Fibroblast of peridontal ligament (primary cell): ENCODE data around the gene PTCD2.

Experiments used
- DNase-seq: peaks from one replicate; pipeline ENCODE4 v3.0.0-alpha.2; 2010; ENCODE audit errors: extremely low read depth

The PTCD2 gene

GRCh38 chr5:72347801-72348308 is 27.7 kb downstream of the PTCD2 start:
- DNase-seq = peak; percentile 98

- DNase-seq = no peak
Measured at GRCh38 chr5:72351376-72351775, 31.2 kb downstream of the PTCD2 start.

- DNase-seq = no peak
Measured at GRCh38 chr5:72352616-72353015, 32.4 kb downstream of the PTCD2 start.

GRCh38 chr5:72353046-72353445 is 32.9 kb downstream of the PTCD2 start:
- DNase-seq = peak; percentile 94

- peak; percentile 59 for DNase-seq
Measured at GRCh38 chr5:72355706-72356299, 35.6 kb downstream of the PTCD2 start.

- no peak for DNase-seq
Measured at GRCh38 chr5:72356361-72356760, 36.2 kb downstream of the PTCD2 start.

GRCh38 chr5:72358925-72359324 is 38.8 kb downstream of the PTCD2 start:
- DNase-seq = no peak

GRCh38 chr5:72359886-72360285 is 39.7 kb downstream of the PTCD2 start:
- DNase-seq = no peak

- peak; percentile 87 for DNase-seq
Measured at GRCh38 chr5:72363166-72363802, 43.1 kb downstream of the PTCD2 start.

GRCh38 chr5:72364171-72364570 is 44.0 kb downstream of the PTCD2 start:
- DNase-seq = no peak

GRCh38 chr5:72364951-72365350 is 44.8 kb downstream of the PTCD2 start:
- DNase-seq = no peak

GRCh38 chr5:72366324-72366976 is 46.3 kb downstream of the PTCD2 start:
- peak; percentile 87 for DNase-seq

- DNase-seq = no peak
Measured at GRCh38 chr5:72368271-72368670, 48.1 kb downstream of the PTCD2 start.

GRCh38 chr5:72369301-72369700 is 49.1 kb downstream of the PTCD2 start:
- DNase-seq = no peak

- no peak for DNase-seq
Measured at GRCh38 chr5:72369711-72370110, 49.5 kb downstream of the PTCD2 start.

GRCh38 chr5:72372331-72372730 is 52.2 kb downstream of the PTCD2 start:
- DNase-seq = no peak

- DNase-seq = no peak
Measured at GRCh38 chr5:72372923-72373322, 52.8 kb downstream of the PTCD2 start.

GRCh38 chr5:72374844-72375243 is 54.7 kb downstream of the PTCD2 start:
- no peak for DNase-seq

GRCh38 chr5:72376381-72376780 is 56.2 kb downstream of the PTCD2 start:
- DNase-seq = no peak

GRCh38 chr5:72377910-72378638 is 57.9 kb downstream of the PTCD2 start:
- DNase-seq = no peak

- DNase-seq = peak; percentile 87
Measured at GRCh38 chr5:72378639-72379289, 58.6 kb downstream of the PTCD2 start.

GRCh38 chr5:72379936-72380335 is 59.8 kb downstream of the PTCD2 start:
- no peak for DNase-seq
